ENCODE measurements around the gene TBC1D2B.

The TBC1D2B gene

DNA sequence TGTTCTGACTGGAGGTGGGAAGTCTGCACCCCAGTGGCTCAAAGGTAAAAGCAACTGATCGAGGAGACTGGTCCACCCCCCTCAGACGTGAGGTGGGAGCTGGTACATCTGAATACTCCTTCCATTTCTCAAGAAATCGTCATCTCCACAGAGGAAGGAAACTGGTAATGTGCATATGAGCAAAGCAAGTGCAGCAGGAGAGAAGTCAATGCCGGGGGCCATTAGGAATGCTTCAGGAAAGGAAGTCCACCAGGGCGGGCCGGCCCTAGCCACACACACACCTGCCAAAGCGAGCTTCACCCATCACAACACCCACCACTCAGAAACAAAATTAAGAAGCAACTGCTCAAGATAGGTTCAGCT, 8.5 kb downstream of the TBC1D2B start:
- no peak overlapping the region for H3K27ac Mint-ChIP-seq
- H3K36me3 Mint-ChIP-seq (ENCODE audit: low read depth): no peaks in the 10 kb centered on the region
- H3K9me3 Mint-ChIP-seq: no peaks in the 10 kb centered on the region
- no peak for TF ChIP-seq CTCF (IDR thresholded peaks at IDR 0.05)
- peaks cover 3% of the 10 kb centered on the region for H3K27me3 Mint-ChIP-seq (ENCODE audit: low read depth, poor library complexity)
- peaks cover 67% of the 10 kb centered on the region for H3K4me1 Mint-ChIP-seq
- H3K4me3 Mint-ChIP-seq: no peak overlapping the region
- no peak for DNase-seq

GRCh38 chr15:78067328-78068228, 9.9 kb downstream of the TBC1D2B start:
- no peaks in the 10 kb centered on the region for H3K36me3 Mint-ChIP-seq (ENCODE audit: low read depth)
- DNase-seq: no peak
- no peak for TF ChIP-seq CTCF (IDR thresholded peaks at IDR 0.05)
- no peaks in the 10 kb centered on the region for H3K9me3 Mint-ChIP-seq
- H3K27me3 Mint-ChIP-seq (ENCODE audit: low read depth, poor library complexity): peaks cover 3% of the 10 kb centered on the region
- H3K4me3 Mint-ChIP-seq: no peak overlapping the region
- no peak overlapping the region for H3K27ac Mint-ChIP-seq
- peaks cover 66% of the 10 kb centered on the region for H3K4me1 Mint-ChIP-seq

GRCh38 chr15:78065973-78066946, 11.3 kb downstream of the TBC1D2B start:
- no peak for TF ChIP-seq CTCF (IDR thresholded peaks at IDR 0.05)
- Mint-ChIP-seq H3K27me3 (ENCODE audit: low read depth, poor library complexity) (peaks cover 3% of the 10 kb centered on the region), H3K27ac (no peak overlapping the region), H3K4me1 (peaks cover 64% of the 10 kb centered on the region), H3K36me3 (ENCODE audit: low read depth) (no peaks in the 10 kb centered on the region), H3K4me3 (no peak overlapping the region), H3K9me3 (no peaks in the 10 kb centered on the region)
- DNase-seq: no peak

DNA sequence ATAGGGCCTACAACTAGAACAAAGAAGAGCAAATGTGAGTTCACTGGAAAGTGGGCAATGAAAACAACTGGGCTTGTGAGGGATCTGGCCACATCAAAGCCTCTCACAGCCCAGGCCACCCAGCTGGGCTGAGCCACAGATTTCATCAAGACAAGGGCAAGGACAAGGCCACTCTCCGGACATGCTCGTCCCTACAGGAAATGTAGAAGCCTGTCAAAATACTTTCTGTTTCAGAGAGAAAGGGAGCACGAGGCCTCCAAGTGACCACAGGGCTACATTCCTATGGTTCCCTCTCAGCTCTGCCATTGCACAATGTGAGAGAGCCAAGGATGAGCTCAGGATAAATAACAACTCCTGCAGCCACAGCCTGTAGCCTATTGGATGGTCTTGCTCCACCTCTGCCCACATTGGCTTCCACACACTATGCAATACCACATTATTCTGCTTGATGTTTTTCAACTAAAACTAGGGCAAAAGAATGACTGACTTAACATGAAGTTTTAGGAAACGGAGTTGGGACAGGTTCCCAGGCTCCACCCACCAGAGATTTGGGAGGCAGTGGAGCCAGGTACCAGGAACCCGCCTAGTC, 12.1 kb downstream of the TBC1D2B start:
- Mint-ChIP-seq H3K36me3 (ENCODE audit: low read depth) (no peaks in the 10 kb centered on the region), H3K27ac (no peak overlapping the region), H3K27me3 (ENCODE audit: low read depth, poor library complexity) (peaks cover 3% of the 10 kb centered on the region), H3K9me3 (no peaks in the 10 kb centered on the region), H3K4me3 (no peak overlapping the region), H3K4me1 (peaks cover 62% of the 10 kb centered on the region)
- DNase-seq: no peak
- no peak for TF ChIP-seq CTCF (IDR thresholded peaks at IDR 0.05)

GRCh38 chr15:78064544-78064943, 13.0 kb downstream of the TBC1D2B start:
- H3K27ac Mint-ChIP-seq: no peak overlapping the region
- H3K4me3 Mint-ChIP-seq: no peak overlapping the region
- peaks cover 54% of the 10 kb centered on the region for H3K4me1 Mint-ChIP-seq
- no peaks in the 10 kb centered on the region for H3K36me3 Mint-ChIP-seq (ENCODE audit: low read depth)
- no peaks in the 10 kb centered on the region for H3K9me3 Mint-ChIP-seq
- TF ChIP-seq CTCF (IDR thresholded peaks at IDR 0.05): no peak
- peaks cover 3% of the 10 kb centered on the region for H3K27me3 Mint-ChIP-seq (ENCODE audit: low read depth, poor library complexity)
- DNase-seq: no peak

Measured in nephron progenitor cell (in vitro differentiated cells).